ENCODE results near the gene NPFF.
A peak's percentile ranks its signal among the peaks of the same experiment; 100 is the strongest.
"Not testable (repeated sequence)": the region's sequence is repeated elsewhere in the genome, so short reads cannot be mapped to it uniquely, and the experiment has no call there.

Gene NPFF

DNA sequence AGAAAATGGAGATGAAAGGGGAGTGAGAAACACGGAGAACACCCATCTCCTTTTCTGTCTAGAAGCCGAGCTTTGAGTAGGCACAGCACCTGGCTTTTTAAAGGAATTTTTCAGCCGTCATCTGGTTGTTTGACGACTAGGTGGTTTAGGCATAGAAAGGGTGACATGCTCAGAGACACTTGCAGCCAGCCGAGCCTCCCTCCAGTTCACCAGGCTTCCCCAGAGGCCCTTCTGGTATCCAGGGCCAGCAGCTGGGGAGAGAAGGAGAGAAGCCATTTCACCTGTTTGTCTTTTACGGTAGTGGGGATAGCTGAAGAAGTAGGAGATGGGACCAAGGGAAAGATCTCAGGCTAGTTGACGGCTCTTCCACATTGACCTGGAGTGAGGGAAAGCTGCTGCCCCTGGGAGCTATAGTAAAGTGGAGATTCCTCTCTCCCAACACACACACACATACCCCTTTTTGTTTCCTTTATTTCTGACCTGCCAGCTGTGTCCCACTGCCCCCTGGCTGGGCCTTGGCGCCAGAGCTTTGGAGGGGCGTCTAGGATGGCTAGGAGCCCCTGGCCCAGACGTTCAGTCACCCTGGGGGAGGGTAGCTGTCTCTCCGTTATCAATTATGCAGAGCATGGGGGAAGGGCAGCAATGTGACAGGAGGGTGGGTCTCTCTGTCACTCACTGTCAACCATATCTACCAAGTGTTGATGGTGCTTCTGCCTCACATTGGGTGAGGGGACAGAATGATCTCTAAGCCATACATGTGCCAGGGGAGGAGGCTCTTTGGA, 13.5 kb downstream of the NPFF start:
- no peak for DNase-seq

DNA sequence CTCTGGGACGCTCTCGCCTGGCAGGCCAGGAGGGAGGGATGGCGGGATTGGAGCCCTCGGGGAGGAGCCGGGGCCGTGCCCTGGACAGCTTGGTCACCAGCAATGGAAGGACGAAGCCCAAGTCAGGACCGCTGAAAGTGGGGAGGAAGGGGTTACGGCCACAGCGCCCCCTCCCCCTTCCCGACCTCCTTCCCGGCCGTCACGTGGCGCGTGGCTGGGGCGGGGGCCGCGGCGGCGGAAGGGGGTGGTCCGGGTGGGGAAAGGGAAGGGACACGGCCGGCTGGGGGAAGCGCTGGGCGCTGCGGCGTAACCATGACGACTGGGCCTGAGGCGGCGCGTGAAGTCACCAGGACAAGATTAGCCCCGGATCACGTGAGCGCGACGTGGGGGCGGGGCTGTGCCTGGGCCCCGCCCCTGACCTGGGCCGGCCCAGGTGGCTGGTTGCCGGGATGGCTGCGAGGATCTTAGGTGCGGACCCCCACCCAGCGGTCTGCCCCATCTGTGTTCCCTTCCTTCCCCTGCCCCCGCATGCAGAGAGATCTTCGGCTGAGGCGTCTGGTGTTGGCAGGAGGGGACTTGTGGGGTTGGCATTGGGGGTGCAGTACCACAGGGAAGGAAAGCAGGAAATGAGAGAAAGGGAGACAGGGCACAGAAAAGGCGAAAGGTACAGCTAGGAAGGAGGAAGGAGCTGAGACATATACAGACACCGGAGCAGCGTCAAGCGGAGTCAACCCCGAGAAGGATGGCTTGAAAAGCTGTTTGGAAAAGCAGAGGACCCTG, 14.3 kb downstream of the NPFF start:
- peak; percentile 89 to 90 for DNase-seq

DNA sequence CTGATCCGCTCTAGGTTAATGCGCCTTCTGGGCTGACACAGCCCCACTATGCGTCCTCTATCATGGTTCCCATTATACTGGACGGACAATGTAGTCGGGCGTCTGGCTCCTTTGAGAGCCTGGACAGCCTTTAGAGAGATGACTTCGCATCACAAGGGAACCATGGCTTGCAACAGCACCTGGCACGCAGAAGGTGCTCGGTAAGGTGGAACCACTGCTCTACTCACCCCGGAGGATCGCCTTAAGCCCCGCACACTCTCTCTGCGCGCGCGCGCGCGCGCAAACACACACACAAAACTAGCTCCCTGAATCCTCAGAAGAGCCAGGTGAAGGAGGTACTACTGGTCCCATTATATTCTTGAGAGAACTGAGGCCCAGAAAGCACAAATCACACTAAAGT, 15.1 kb downstream of the NPFF start:
- no peak for DNase-seq

DNA sequence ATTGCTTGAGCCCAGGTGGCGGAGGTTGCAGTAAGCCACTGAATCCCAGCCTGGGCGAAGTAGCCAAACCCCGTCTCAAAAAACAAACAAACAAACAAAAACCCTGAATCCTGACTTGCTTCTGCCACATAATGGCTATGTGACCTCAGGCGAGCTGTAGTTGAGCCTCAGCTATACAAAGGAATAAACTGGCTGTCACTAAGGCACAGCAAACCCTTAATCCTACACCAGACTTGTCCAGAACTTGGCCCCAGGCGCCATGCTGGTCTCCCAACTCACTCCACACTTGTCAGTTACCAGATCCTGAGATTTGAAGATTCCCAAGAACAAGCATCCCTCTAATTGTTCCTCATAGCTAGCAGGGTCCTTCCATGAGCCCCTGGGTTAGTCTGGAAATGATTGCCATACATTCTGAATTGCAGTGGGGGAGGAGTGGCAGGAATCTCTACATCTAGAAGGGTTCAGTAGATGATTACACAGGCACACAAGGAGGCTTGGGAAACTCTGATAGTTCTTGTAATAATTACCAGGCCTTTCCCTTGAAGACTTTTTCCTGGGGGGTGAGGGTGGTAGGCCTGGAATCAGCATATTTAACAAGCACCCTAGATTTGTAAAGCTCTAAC, 17.9 kb downstream of the NPFF start:
- no peak for DNase-seq

DNA sequence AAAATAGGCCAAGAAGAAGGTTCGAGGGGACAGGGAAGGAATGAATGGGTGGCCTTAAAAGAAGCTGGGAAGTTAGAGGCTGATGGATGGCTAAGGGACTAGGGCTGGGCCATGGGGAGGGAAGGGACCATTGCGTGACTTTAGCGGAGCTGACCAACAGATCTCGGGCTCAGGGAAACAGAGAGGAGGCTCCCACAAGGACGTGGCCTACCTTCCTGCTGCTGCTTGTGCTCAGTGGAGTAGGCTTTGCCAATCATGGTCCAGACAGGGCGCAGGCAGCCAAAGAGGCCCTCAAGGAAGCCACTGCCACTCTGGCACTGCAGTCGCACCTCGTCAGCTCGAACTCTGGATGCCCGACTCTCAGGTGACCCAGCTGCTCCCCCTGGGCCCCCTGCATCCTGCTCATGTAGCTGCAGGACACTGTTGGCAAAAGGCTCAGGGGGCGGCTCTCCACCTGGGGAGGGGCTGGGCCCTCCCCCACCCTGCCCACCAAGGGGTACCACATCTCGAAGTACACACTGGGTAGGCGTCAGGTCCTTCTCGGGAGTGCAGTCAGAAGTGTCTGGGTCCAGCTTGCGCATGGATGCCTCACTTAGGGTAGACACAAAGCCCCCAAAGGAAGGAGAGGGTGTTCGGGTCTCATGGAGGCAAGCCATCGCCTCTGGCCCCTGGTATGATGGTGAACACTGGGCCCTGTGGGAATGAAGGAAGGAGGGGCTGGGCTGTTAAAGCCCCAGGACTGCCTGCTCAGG, 20.4 kb downstream of the NPFF start:
- DNase-seq, result no peak

DNA sequence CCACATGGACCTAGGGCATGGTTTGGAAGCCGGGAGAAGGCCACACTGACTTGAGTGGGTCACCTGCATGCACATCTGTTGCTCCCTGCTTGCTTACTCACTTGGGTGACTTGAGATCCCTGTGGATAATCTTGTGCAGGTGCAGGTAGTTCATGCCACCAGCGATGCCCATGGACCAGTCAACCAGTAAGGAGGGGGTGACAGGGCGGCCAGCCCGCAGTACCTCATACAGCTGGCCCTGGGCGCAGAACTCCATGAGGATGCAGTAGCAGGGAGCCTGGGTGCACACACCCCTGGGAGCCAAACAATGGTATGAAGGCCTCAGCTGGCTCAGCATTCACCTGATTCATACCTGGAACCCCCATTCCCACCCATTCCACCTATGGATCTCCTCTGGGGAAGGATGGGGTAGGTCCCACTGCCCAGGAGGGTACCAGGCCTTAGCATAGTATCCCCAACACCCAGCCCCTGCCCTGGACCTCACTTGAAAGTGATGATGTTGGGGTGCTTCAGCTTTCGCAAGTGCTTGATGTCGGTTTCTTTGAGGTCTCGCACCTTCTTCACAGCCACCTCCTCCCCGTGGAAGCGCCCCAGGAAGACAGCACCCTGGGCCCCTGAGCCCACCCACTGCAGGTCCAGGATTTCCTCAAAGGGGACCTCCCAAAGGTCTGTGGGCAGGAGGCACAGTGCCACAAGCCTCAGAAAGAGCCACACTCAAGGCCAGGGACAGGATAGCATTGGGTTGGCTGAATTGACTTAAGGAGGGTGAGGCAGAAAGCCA, 21.1 kb downstream of the NPFF start:
- no peak for DNase-seq

DNA sequence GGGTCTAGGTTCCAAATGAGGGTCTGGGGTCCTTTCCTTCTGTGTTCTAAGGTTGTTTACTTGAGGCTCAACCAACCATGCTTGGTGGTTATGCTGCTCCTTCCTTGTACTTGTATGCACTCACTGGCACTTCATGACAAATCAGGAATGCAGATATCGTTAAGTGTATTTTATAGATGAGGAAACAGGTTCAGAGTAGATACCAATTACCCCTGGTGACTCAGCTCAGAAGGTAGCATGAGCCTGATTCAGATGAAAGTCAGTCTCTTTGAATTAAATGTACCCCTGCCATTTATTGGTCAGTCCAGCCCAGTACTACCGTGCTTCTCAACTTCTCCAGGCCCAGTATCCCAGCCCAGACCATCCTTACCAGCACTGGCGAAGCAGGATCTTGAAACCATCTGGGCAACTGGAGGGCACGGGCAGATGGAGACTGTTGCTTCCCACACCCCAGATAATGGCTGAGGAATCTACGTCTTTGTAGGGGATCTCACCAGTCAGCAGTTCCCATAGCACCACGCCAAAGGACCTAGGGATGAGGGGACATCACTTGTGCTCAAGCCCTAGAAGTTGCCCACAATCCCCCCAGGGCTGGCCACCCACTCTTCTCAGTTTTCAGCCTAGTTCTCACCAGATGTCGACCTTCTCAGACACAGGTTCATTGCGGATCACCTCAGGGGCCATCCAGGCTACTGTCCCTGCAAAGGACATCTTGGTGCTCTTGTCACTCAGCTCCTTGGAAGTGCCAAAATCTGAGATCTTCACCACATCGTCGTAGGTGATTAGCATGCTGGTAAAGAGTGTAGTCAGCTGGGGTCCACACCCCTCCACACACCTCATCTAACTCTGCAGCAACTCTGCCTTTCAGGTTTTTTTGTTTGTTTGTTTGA, 22.4 kb downstream of the NPFF start:
- DNase-seq, result no peak

DNA sequence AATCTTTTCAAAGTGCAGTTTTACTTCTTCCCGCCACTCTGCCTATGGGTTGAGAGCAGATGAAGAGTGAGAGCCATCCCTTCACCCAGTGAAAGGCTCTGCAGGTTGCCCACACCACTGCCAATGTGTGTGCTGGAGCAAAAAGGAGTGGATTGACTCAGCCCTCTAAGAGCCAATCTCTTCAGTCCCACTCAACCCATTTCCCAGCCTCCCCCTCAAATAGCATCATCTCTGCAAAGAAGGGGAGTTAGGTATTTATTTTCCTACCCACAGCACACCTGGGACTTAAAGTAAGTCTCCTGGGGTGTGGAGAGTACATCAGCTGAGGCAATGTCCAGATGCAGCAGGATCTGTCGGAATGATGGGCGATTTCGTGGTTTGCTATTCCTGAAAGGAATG, 23.3 kb downstream of the NPFF start:
- no peak for DNase-seq

DNA sequence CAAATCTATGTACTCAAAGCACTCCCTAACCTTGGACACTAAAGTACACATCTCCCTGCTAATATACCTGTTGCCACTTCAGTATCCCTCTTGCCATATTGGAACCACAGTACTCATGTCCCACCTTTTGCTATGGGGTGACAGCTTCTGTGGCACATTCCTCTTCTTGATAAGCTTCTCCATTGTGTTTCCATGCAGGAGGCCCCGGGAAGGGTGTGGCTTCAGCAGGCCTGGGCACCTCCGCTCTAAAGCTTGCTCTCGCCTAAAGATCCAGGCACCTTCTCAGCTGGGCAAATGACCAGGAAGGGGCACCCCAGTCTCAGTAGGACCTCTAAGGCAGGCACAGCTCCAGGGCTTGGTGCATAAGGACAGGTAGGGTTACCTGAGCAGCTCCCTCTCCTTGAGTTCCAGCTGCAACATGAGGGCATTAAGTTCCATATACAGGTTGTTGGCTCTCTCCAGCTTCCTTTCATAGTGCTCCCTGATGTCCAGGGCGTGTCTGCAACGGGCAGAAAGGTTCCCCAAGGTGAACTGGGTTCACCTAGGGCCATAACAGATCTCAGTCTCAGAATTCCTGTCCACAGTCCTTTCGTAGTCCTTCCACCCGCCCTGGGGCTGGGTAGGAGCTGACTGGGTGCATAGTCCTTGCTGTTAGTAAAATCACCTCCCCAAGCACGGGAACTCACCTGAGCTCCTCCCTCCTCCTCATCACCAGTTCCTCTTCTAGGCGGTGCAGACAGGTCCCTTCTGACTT, 23.9 kb downstream of the NPFF start:
- peak in 1 of 2 donors; percentile 27 for DNase-seq

DNA sequence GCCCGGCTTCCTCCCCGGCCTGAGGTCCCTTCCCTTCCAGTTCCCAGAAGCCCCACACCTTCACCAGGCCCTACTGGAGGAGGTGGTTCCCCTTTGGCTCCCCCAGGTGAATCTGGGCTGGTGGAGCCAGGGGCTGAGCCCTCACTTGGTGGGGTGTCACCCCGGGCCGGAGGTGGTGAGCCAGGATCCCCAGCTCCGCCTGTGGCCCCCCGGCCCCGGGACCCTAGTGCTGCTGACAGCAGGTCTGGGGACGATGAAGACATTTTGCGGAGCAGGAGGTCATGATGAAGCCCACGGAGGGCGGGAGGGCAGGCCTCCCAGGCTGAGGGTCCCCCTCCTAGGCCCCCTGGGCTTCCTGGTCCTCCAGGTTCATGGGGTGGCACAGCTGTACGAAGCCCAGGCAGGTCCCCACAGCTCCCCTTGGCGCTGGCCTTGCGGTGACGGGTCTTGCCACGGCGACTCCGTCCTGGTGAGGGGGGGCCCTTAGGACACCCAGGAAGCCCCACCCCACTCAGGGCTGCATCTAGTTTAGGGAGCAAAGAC, 24.6 kb downstream of the NPFF start:
- DNase-seq, result no peak

DNA sequence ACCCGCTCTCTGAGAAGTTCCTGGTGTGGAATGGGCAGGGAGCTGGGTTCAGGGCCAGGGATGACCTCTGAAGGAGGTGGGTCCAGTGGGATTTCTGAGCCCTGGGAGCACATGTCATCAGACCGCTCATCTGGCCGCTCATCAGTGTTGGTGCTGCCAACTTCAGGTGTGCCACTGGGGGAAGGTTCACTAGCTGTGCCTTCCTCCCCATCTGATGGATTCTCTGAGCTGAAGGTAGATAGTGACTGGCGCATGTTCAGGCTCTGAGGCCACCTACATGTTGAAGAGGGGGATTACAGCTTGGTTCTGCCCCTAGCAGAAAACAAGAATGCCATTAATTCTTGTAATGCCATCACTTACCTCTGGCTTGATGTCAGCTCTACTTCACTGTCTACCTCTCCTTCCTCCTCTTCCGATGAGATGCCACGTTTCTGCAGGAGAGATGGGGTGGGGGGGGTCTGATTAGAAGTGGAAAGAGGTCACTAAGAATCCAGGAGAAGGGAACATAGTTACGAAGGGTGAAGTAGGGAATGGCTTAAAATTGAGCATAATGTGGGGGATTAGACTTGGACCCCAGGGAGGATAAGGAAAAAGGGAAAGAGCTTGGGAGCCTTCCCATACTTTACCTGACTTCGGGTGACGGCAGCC, 25.2 kb downstream of the NPFF start:
- DNase-seq, result no peak

DNA sequence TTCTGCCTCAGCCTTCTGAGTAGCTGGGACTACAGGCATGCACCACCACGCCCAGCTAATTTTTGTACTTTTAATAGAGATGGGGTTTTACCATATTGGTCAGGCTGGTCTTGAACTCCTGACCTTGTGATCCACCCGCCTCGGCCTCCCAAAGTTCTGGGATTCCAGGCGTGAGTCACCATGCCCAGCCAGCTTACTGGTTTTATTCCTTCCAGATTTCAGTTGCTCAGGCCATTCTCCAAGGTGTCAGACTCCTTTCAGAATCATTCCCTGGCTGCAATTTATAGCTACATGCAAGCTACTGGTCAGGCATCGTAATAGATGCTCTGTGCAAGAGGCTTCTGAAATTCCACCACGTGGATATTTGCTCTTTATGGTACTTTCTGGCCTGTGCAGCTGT, 25.8 kb downstream of the NPFF start:
- not testable (repeated sequence) for DNase-seq

DNA sequence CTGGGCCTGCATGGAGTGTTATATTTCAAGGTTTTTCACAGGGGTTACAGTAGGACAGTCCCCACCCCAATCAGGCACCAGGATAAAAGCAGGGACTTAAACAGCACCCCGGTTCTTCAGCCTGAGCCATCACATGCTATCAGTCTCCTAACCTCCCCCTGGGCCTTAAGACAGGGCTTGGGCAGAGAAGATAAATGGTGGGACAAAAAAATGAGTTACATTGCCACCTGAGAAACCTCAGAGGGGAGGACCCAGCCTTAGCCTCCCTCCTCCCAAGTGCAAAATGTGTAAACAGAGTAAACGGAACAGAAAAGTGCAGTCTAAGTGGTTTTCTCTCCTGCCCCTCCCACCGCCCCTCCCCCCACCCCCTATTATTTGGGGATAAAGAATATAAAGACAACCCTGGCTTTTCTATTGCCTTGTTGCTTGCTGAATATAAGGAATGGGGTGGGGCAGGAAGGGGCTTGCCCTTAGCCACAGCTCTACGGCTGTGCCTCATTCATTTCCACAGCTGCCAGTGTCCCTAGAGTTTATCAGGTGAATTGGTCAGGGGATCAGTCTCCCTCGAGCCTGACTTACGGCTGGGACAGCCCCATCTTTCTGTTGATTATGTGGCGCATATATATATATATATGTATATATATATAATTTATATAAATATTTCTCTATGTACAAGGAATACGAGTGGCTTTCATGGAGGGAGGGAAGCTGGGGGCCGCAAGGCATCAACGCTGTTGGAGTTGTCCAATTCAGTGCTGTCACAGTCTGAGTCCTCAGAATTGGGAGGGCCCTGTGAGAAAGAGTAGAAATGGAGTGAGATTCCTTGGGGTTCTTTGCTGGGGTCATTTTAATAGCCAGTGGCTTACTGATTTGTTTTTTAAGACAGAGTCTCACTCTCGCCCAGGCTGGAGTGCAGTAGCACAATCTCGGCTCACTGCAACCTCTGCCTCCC, 26.5 kb downstream of the NPFF start:
- DNase-seq, result no peak

DNA sequence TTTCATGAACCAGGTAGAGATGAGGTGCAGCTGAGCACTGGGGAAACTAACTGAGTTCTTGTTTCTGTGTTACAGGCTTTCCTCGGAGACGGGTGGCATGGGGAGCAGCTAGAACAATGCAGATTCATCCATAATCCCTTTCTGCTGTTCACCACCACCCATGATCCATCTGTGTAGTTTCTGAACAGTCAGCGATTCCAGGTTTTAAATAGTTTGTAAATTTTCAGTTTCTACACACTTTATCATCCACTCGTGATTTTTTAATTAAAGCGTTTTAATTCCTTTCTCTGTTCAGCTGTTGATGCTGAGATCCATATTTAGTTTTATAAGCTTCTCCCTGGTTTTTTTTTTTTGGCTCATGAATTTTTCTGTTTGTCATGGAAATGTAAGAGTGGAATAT, 28.0 kb downstream of the NPFF start:
- no peak for DNase-seq

DNA sequence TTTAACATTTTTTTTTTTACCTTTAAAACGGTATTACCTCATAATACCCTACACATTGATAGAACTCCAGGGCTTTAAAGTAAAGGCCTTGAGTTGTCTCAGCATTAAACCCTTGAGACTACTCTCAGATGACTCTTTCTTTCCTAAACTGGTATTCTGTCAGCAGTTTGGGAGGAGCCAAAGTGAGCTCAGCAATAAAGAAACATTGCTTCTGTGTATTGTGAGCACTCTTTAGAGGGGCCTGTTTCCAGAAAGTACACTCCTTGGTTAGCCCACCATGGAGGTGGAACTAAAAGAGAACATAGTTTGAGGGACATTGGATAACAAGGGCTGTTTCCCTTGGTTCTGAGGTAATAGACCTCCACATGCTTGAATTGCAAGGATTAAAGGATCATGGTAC, 28.4 kb downstream of the NPFF start:
- no peak for DNase-seq

DNA sequence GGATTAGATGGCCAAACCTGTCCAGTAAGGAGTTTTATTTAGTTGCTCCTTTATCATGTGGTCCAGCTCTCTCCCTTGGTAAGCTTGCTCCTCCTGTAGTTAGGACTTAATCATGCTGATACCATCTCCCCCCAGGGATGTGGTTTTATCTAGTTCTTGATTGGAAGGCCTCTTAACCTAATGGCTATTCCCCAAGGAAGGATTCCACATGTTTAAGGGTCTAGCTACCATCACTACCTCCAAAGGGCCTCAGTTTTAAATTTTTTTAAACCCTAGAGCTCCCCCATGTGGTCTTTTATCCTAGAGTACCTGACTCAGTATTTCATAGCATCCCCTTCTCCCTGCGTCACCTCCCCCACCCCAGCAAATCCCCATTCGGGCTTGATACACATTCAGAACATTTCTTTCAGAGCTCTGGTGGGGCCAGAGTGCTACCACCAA, 30.5 kb downstream of the NPFF start:
- DNase-seq, result no peak

DNA sequence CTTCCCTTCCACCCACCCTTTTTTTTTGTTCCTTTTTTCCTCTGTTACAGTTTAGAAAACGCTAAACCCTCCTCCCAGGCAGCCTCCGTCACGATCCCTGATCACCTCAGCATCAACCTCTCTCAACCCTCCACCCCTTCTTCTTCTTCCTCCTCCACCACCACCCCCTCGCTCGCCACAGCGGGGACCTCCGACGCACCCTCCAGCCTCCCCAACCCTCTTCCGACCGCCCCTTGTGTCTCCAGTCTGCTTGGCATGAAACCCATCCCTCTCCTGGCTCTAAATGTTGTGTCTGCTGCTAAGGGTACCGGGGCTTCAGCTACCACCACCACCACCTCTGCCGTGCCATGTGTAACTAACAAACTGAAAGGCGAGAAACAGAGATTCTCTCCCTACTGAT, 32.5 kb downstream of the NPFF start:
- no peak for DNase-seq

DNA sequence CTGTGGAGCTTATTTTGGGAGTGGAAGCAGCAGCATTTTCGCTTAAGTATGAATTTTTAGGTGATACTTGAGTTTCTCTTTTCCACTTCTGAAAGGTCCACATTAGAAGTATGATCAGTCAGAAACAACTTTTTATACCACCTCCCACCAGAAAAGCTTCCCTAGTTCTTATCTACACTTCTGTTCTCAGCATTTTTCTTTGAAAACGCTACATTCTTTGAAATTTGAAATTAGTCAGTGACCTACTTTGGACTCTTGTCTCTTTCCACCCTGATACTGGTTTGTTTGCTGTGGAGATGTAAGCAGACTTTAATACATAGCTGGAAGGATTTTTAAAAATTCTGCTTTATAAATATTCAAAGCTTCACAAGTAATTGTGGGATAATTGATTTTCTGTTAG, 33.2 kb downstream of the NPFF start:
- no peak for DNase-seq
